ENCODE results near the gene MT1F.

The MT1F gene

GRCh38 chr16:56657555-56658326 lies at the start of gene MT1F:
TSS of gene MT1F (plus strand) at chr16:56657959. CDS start at chr16:56658059, 100 bp downstream.
- TF ChIP-seq POLR2A (IDR thresholded peaks at IDR 0.05; ENCODE audit: low read length) (no peak), GATA1 (IDR thresholded peaks at IDR 0.05; ENCODE audit: low read depth, low read length) (no peak)
- DNase-seq, result peak; percentile 9 to 33

DNA sequence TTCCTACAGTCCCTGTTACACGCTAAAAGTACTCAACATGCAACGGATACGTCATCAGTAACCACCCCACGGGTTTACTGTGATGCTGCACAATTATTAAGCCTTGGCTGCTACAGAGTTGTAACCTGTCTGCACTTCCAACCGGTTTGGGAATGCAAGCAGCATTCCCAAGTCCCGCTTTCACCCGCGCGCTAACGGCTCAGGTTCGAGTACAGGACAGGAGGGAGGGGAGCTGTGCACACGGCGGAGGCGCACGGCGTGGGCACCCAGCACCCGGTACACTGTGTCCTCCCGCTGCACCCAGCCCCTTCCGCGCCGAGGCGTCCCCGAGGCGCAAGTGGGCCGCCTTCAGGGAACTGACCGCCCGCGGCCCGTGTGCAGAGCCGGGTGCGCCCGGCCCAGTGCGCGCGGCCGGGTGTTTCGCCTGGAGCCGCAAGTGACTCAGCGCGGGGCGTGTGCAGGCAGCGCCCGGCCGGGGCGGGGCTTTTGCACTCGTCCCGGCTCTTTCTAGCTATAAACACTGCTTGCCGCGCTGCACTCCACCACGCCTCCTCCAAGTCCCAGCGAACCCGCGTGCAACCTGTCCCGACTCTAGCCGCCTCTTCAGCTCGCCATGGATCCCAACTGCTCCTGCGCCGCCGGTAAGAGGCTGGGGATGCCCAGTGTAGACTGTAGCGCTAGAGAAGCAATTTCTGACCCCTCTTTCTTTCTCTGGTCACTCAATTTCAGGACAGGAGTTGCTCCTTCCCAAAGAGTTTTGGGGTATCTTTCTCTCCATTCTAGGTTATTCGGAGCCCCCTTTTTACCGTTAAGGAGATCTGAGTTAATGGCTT lies 49.5 kb upstream of the MT1F start, which contains the start of gene MT2A:
Gene MT2A (plus strand): TSS at position 542 of the 833 bp plus-strand sequence. CDS start 72 bp downstream, at position 614.
- TF ChIP-seq GATA1 (IDR thresholded peaks at IDR 0.05; ENCODE audit: low read depth, low read length), result no peak
- peak; percentile 41 for TF ChIP-seq POLR2A (IDR thresholded peaks at IDR 0.05; ENCODE audit: low read length)
- peak; percentile 97 for DNase-seq

GRCh38 chr16:56608876-56609462 lies 48.8 kb upstream of the MT1F start:
- peak in 1 of 2 experiments; percentile 45 for DNase-seq
- TF ChIP-seq POLR2A (IDR thresholded peaks at IDR 0.05; ENCODE audit: low read length) (no peak), GATA1 (IDR thresholded peaks at IDR 0.05; ENCODE audit: low read depth, low read length) (no peak)

- DNase-seq, result peak; percentile 95
- TF ChIP-seq POLR2A (IDR thresholded peaks at IDR 0.05; ENCODE audit: low read length), result peak; percentile 35
- no peak for TF ChIP-seq GATA1 (IDR thresholded peaks at IDR 0.05; ENCODE audit: low read depth, low read length)
Measured at GRCh38 chr16:56609463-56609921, 48.3 kb upstream of the MT1F start.

GRCh38 chr16:56610017-56610608 lies 47.6 kb upstream of the MT1F start:
- TF ChIP-seq POLR2A (IDR thresholded peaks at IDR 0.05; ENCODE audit: low read length) (no peak), GATA1 (IDR thresholded peaks at IDR 0.05; ENCODE audit: low read depth, low read length) (no peak)
- peak; percentile 52 to 64 for DNase-seq

DNA sequence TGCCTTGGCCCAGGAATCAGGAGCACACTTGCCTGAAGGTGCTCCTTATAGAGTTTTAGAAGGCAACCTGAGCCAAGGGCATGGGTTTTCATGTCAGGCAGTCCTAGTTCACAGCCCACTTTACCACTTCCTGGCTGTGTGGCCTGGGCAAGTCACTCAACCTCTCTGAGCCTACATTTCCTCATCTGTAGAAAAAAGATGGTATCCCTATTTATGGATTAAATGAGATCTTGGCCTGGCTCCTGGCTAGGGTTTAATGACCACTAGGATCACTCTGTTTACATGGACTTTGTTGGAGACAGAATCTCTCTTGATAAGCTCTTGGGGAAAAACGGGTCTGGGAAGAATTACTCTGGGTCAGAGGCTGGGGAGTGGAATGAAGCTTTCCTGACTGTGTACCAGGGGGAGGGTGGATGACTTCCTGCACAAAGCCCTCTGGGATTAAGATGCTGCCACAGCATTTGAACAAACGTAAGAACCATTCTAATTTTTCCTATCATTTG lies 47.1 kb upstream of the MT1F start:
- no peak for DNase-seq
- no peak for TF ChIP-seq POLR2A (IDR thresholded peaks at IDR 0.05; ENCODE audit: low read length)
- no peak for TF ChIP-seq GATA1 (IDR thresholded peaks at IDR 0.05; ENCODE audit: low read depth, low read length)

DNA sequence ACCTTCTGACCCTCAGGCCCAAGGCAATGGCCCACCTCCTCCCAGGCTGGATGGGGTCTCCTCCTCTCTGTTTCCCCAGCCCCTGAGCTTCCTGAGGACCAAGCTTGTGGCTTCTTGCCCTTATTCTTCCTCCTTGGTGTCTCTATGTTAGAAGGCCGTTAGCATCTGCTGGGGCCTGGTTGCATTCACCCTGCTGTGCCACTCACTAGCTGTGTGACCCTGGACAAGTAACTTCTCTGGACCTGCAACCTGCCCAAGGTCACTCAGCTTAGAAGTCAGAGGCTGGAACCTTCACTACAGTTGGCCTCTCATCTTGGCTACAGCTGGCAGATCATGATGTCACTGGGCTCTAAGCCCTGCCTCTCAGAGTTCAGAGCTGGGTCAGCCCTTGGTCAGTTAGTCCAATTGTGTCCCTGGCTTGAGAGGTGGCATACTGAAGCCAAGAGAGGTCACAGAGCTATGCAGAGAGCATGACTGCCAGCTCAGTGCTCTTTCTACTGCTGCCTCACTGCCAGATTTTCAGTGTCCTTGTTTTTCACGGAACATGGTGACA lies 46.4 kb upstream of the MT1F start:
- TF ChIP-seq POLR2A (IDR thresholded peaks at IDR 0.05; ENCODE audit: low read length) (no peak), GATA1 (IDR thresholded peaks at IDR 0.05; ENCODE audit: low read depth, low read length) (no peak)
- no peak for DNase-seq

DNA sequence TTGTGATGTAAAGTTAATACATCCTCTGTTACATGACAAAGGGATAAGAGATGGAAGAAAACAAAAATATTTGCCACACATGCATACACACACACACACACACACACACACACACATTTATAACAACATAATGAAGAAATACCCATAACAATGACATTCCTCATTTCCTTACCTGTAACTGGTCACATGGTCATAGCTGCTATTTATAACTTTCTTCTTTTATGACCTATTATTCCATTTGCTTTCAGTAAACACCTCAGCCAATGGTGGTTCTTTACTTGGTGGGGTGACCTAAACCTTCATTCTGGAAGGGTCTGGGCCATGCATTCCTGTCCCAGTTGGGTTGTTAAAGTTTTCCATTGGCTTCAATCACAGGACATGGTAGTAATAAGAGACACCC lies 44.1 kb upstream of the MT1F start:
- no peak for TF ChIP-seq POLR2A (IDR thresholded peaks at IDR 0.05; ENCODE audit: low read length)
- TF ChIP-seq GATA1 (IDR thresholded peaks at IDR 0.05; ENCODE audit: low read depth, low read length), result no peak
- DNase-seq, result no peak

GRCh38 chr16:56614549-56614991 lies 43.2 kb upstream of the MT1F start:
- no peak for TF ChIP-seq POLR2A (IDR thresholded peaks at IDR 0.05; ENCODE audit: low read length)
- no peak for TF ChIP-seq GATA1 (IDR thresholded peaks at IDR 0.05; ENCODE audit: low read depth, low read length)
- DNase-seq, result no peak

DNA sequence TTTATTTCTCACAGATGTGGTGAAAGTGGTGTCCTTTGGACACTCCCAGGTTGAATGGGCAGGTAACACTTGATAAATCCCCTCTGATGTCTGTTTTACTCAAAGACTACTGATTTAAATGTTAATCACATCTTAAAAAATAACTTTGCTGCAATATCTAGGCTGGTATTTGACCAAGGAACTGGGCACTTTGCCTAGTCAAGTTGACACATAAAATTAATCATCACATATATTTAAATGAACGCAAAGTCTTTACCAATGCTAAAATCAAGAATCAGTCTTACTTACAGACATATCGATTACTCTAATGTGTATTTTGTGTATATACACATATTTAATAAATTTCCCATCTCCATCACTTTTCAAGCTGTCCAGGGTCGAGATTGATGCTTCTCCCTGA lies 42.4 kb upstream of the MT1F start:
- DNase-seq, result no peak
- no peak for TF ChIP-seq GATA1 (IDR thresholded peaks at IDR 0.05; ENCODE audit: low read depth, low read length)
- no peak for TF ChIP-seq POLR2A (IDR thresholded peaks at IDR 0.05; ENCODE audit: low read length)

- no peak for TF ChIP-seq POLR2A (IDR thresholded peaks at IDR 0.05; ENCODE audit: low read length)
- no peak for TF ChIP-seq GATA1 (IDR thresholded peaks at IDR 0.05; ENCODE audit: low read depth, low read length)
- no peak for DNase-seq
Measured at GRCh38 chr16:56616608-56617211, 41.0 kb upstream of the MT1F start.

DNA sequence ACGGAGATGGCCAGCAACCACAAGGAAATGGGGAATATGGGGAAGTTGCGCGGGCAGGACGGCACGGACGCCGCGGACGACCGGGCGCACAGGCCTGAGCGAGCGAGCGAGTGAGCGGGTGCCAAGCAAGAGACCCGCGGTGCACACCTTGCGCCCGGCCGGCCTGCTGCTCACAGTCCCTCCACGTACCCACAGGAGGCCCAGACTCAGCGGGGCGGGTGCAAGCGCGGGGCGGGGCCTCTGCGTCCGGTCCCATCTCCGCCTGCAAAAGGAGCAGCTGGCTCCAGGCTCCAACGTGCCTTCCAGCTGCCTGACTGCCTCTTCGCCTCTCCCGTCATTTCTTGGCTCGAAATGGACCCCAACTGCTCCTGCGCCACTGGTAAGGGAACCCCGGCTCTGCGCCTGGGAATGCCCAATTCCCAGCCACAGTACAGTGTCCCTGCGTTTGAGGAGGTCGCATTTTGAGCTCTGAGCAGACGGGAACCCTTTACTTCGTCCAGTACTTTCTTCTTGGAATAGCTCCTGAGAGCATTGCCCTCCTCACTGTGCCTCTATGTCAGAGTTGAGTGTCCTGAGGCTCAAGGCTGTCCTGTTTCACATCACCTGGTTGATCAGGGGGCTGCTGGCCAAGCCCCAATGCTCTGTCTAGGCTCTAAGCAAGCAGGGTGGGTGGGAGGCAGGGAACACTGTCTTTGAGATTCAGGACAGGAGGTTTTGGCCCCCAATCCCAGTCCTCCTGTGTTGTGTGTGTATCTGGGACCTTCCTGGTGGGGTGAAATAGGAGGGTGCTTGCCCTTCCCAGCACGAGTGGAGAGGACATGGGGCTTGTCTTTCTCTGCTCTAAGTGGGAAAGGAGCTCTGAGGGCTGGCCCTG lies 40.3 kb upstream of the MT1F start:
- peak in 1 of 2 experiments; percentile 29 for DNase-seq
- TF ChIP-seq GATA1 (IDR thresholded peaks at IDR 0.05; ENCODE audit: low read depth, low read length), result no peak
- TF ChIP-seq POLR2A (IDR thresholded peaks at IDR 0.05; ENCODE audit: low read length), result no peak
